Endothelial cell of umbilical vein (primary cell): Measurements from ENCODE around the gene RTEL1. TPM values are rescaled to one million over a fixed set of nuclear protein-coding genes. Genes with fewer than 3 reads are reported as not detected.

Source experiments
- BruUV-seq: library from RNA; stranded (reverse); fragments of 400-500 nt; replicated peaks from 2 replicates; lab custom pipeline; 2021; lab: Mats Ljungman, UMichigan
- CTCF ChIA-PET: fragments of 300-600, 350-600 bp; sonication (Branson Sonifier 250); formaldehyde crosslinking; loops from one replicate; lab custom pipeline; 2021; ENCODE audit warnings: antibody characterized with exemption, inconsistent platforms; lab: Charles Lee
- POLR2A ChIA-PET: fragments of 300-600, 350-600 bp; sonication (Branson Sonifier 250); formaldehyde crosslinking; loops from one replicate; lab custom pipeline; 2021; ENCODE audit warnings: antibody characterized with exemption, inconsistent platforms; lab: Charles Lee
- DNase-seq: peaks from one replicate; pipeline ENCODE4 v3.0.0-alpha.2; 2011; ENCODE audit warnings: low read depth, low spot score
- FAIRE-seq: peaks from 2 replicates; lab custom pipeline; 2011; peaks lifted over from hg19 to GRCh38; lab: Jason Lieb, UNC
- H2AFZ ChIP-seq: 2 replicates; pipeline ENCODE4 v1.6.0; 2012; ENCODE audit warnings: low read depth, low read length, control low read depth, inconsistent platforms
- H3K27ac ChIP-seq: 2 replicates; pipeline ENCODE4 v1.5.1; 2011; ENCODE audit warnings: low read depth, mild to moderate bottlenecking, control low read depth, low read length, moderate library complexity; ENCODE audit not compliant: insufficient read depth
- H3K27me3 ChIP-seq, 2 experiments: 2 replicates each; pipeline versions ENCODE4 v1.6.0 to v1.6.1; 2011; ENCODE audit warnings: low read length in 2 of 2, mixed read lengths in 1 of 2; ENCODE audit not compliant: control insufficient read depth in 2 of 2, insufficient read depth in 2 of 2
- H3K36me3 ChIP-seq, 2 experiments: 2 replicates in 1 of 2; 3 replicates in 1 of 2; pipeline ENCODE4 v1.5.1; 2011; ENCODE audit warnings: low read length in 2 of 2, mild to moderate bottlenecking in 1 of 2, moderate library complexity in 1 of 2; ENCODE audit not compliant: control insufficient read depth in 2 of 2, insufficient read depth in 2 of 2; ENCODE audit errors: extremely low read depth in 1 of 2
- H3K4me1 ChIP-seq: 3 replicates; pipeline ENCODE4 v1.5.1; 2011; ENCODE audit warnings: mild to moderate bottlenecking, low read length; ENCODE audit not compliant: control insufficient read depth, insufficient read depth; ENCODE audit errors: extremely low read depth
- H3K4me2 ChIP-seq: 2 replicates; pipeline ENCODE4 v1.6.1; 2011; ENCODE audit warnings: low read length, control low read depth, mixed read lengths; ENCODE audit not compliant: insufficient read depth
- H3K4me3 ChIP-seq, 3 experiments: fragments of 200-600 bp in 1 of 3; sonication (generic), shearing (Covaris generic) in 1 of 3; replicated peaks in 1 of 3; 2 replicates each; pipeline ENCODE4 v1.5.1; 2011 to 2016; ENCODE audit warnings: control low read depth in 3 of 3, low read length in 3 of 3, mild to moderate bottlenecking in 2 of 3, inconsistent platforms in 1 of 3, low read depth in 1 of 3, moderate library complexity in 1 of 3; ENCODE audit not compliant: insufficient read depth in 1 of 3
- H3K79me2 ChIP-seq: 2 replicates; pipeline ENCODE4 v1.6.0; 2012; ENCODE audit warnings: low read length, inconsistent platforms; ENCODE audit not compliant: control insufficient read depth, insufficient read depth
- H3K9ac ChIP-seq: replicated peaks from 2 replicates; pipeline ENCODE3; 2011; ENCODE audit warnings: low read length, control low read depth; ENCODE audit not compliant: insufficient read depth; ENCODE audit errors: extremely low read depth
- H3K9me1 ChIP-seq: replicated peaks from 3 replicates; pipeline ENCODE4 v1.6.0; 2011; ENCODE audit warnings: mild to moderate bottlenecking, low read length; ENCODE audit not compliant: control insufficient read depth, insufficient read depth; ENCODE audit errors: extremely low read depth
- H3K9me3 ChIP-seq: replicated peaks from 2 replicates; pipeline ENCODE4 v1.5.1; 2012; ENCODE audit warnings: low read length, inconsistent platforms; ENCODE audit not compliant: control insufficient read depth, insufficient read depth
- H4K20me1 ChIP-seq: replicated peaks from 2 replicates; pipeline ENCODE3; 2011; ENCODE audit warnings: mild to moderate bottlenecking, low read length; ENCODE audit not compliant: control insufficient read depth, insufficient read depth; ENCODE audit errors: extremely low read depth
- CTCF ChIP-seq, 2 donors: IDR thresholded peaks; 1 replicate in 1 of 2; 2 replicates in 1 of 2; pipeline ENCODE4 v1.5.1; 2011; ENCODE audit warnings: low read length in 2 of 2, mild to moderate bottlenecking in 2 of 2, moderate library complexity in 2 of 2, control low read depth in 1 of 2, inconsistent platforms in 1 of 2, low read depth in 1 of 2; ENCODE audit not compliant: insufficient read depth in 1 of 2; ENCODE audit errors: extremely low read depth in 1 of 2
- MYC ChIP-seq: IDR thresholded peaks from one replicate; pipeline ENCODE4 v1.6.1; 2011; ENCODE audit warnings: mild to moderate bottlenecking, low read depth, low read length
- dilution Hi-C: fragments of 300-500 bp; cut with MboI; formaldehyde crosslinking; loops from one replicate; pipeline ENCODE4 v1.15.0; 2019; ENCODE audit warnings: low sequenced_read_pairs; ENCODE audit not compliant: extremely low pct_ligation_motif_present
- intact Hi-C: fragments of 100-400 bp; cut with micrococcal nuclease; formaldehyde crosslinking; loops from one replicate; pipeline ENCODE4 v1.10.0; 2022
- polyA plus RNA-seq, 4 experiments: library from polyadenylated mRNA; depleted of rRNA in 3 of 4; stranded (reverse) in 3 of 4; unstranded in 1 of 4; fragments of >200 nt; gene quantifications; 2 replicates each; pipeline versions ENCODE4 v1.2.1 to v1.2.3, GENCODE V29; 2011 to 2012; ENCODE audit warnings: missing spikeins in 1 of 4
- total RNA-seq: library from RNA; stranded (reverse); gene quantifications from 2 replicates; pipeline ENCODE4 v1.2.3, GENCODE V29; 2021

The RTEL1 gene
- total and polyA plus RNA-seq, 2 donors (not counting 3 experiments of a cell fraction or from before 2014, with no cell fraction given), result 17.0 to 44.9 TPM

- H4K20me1 ChIP-seq, result no peaks in the 10 kb centered on the region
- intact Hi-C loops (no loop called here), dilution Hi-C loops (no loop called here)
- H3K9me3 ChIP-seq, result no peaks in the 10 kb centered on the region
- no peaks in the 10 kb centered on the region for H3K27me3 ChIP-seq
- ChIA-PET CTCF (interaction anchor here (0.7 to 2.5 kb wide), 19 partner anchors 10 to 416 kb away, joined by 3 to 14 read pairs (median 4); partner anchors contain the start of genes ARFRP1, GMEB2, PTK6 and RTEL1), POLR2A (interaction anchor here (0.6 to 1.6 kb wide), 7 partner anchors 9 to 68 kb away, joined by 3 to 6 read pairs (median 5); partner anchors contain the start of genes GMEB2, HELZ2 and RTEL1)
- no peaks in the 10 kb centered on the region for H3K9me1 ChIP-seq
- peak overlapping the region; percentile 84 for H2AFZ ChIP-seq
- FAIRE-seq, result peak; percentile 90
- peak overlapping the region; percentile 80 for H3K4me2 ChIP-seq
- no peaks in the 10 kb centered on the region for H3K36me3 ChIP-seq
- peak; percentile 57 for DNase-seq
- TF ChIP-seq MYC (no peak), CTCF (IDR thresholded peaks at IDR 0.05; ENCODE audit: extremely low read depth in 1 of 2, insufficient read depth in 1 of 2, low read depth in 1 of 2, low read length in 2 of 2) (peak in 1 of 2 donors; percentile 37)
- H3K27ac ChIP-seq, result no peak overlapping the region
- H3K4me3 ChIP-seq, result peak overlapping the region; percentile 11 to 50 (median 20)
- H3K9ac ChIP-seq, result peak overlapping the region; percentile 32
- H3K4me1 ChIP-seq, result peaks cover 2% of the 10 kb centered on the region
- BruUV-seq, result no TSS peak
- H3K79me2 ChIP-seq, result no peaks in the 10 kb centered on the region
These were observed 16.2 kb upstream of the RTEL1 start for GRCh38 chr20:63641792-63642523.
